GM12878 (cell line): ENCODE results near the gene M1AP. TPM values are rescaled to one million over a fixed set of nuclear protein-coding genes. Genes with fewer than 3 reads are reported as not detected.

Experiments used
- ATAC-seq: fragments of 200-7000 bp; cut with Tn5 transposase; 3 replicates; pipeline ENCODE4 v1.9.1; 2020; ENCODE audit warnings: mild to moderate bottlenecking, moderate library complexity
- BruUV-seq: library from RNA; stranded (reverse); fragments of 400-500 nt; replicated peaks from 2 replicates; lab custom pipeline; 2021; lab: Mats Ljungman, UMichigan
- CTCF ChIA-PET: fragments of 300-600 bp; sonication (Branson Sonifier 250); formaldehyde crosslinking; extraction: SDS; loops from one replicate; lab custom pipeline; 2021; ENCODE audit warnings: inconsistent platforms; lab: Yijun Ruan, JAX
- POLR2A ChIA-PET: fragments of 350-600 bp; formaldehyde crosslinking; extraction: SDS; loops from one replicate; lab custom pipeline; 2021; ENCODE audit warnings: inconsistent platforms; lab: Charles Lee
- RAD21 ChIA-PET: fragments of 300-600 bp; sonication (Branson Sonifier 250); formaldehyde crosslinking; loops from one replicate; lab custom pipeline; 2023; ENCODE audit warnings: antibody characterized with exemption; ENCODE audit not compliant: unreplicated experiment; lab: Charles Lee
- SMC1A ChIA-PET: fragments of 300-600 bp; sonication (Branson Sonifier 250); formaldehyde crosslinking; loops from one replicate; lab custom pipeline; 2023; ENCODE audit not compliant: unreplicated experiment, uncharacterized antibody; lab: Charles Lee
- DNase-seq: peaks from one replicate; pipeline ENCODE4 v3.0.0-alpha.2; 2011; ENCODE audit warnings: low read depth, low spot score
- FAIRE-seq: peaks from 3 replicates; lab custom pipeline; 2011; peaks lifted over from hg19 to GRCh38; lab: Jason Lieb, UNC
- H2AFZ ChIP-seq: 2 replicates; pipeline ENCODE4 v1.6.0; 2011; ENCODE audit warnings: low read depth, low read length, control low read depth; ENCODE audit not compliant: control insufficient read depth
- H3K27ac ChIP-seq: 2 replicates; pipeline ENCODE4 v1.5.1; 2011; ENCODE audit warnings: control low read depth; ENCODE audit not compliant: control insufficient read depth, insufficient read depth
- H3K27me3 ChIP-seq, 2 experiments: replicated peaks in 1 of 2; 2 replicates each; pipeline versions ENCODE4 v1.6.0 to v1.6.1; 2011; ENCODE audit warnings: low read length in 1 of 2; ENCODE audit not compliant: control insufficient read depth in 2 of 2, insufficient read depth in 2 of 2
- H3K36me3 ChIP-seq, 2 experiments: 2 replicates each; pipeline ENCODE4 v1.5.1; 2011; ENCODE audit warnings: low read length in 1 of 2; ENCODE audit not compliant: control insufficient read depth in 2 of 2, insufficient read depth in 2 of 2
- H3K4me1 ChIP-seq: 2 replicates; pipeline ENCODE4 v1.6.1; 2011; ENCODE audit warnings: mild to moderate bottlenecking, low read length, moderate library complexity, mixed read lengths; ENCODE audit not compliant: control insufficient read depth, insufficient read depth
- H3K4me2 ChIP-seq: 2 replicates; pipeline ENCODE4 v1.6.0; 2011; ENCODE audit warnings: control low read depth; ENCODE audit not compliant: control insufficient read depth, insufficient read depth
- H3K4me3 ChIP-seq: fragments of 200-600 bp; sonication (generic); 2 replicates; pipeline ENCODE4 v1.5.1; 2016
- H3K79me2 ChIP-seq: 2 replicates; pipeline ENCODE4 v1.6.0; 2011; ENCODE audit warnings: low read length; ENCODE audit not compliant: control insufficient read depth, insufficient read depth
- H3K9ac ChIP-seq: 2 replicates; pipeline ENCODE4 v1.8.0; 2011; ENCODE audit warnings: low read length, control low read depth, mixed read lengths; ENCODE audit not compliant: control insufficient read depth, insufficient read depth
- H3K9me3 ChIP-seq: replicated peaks from 3 replicates; pipeline ENCODE4 v1.5.1; 2011; ENCODE audit warnings: mild to moderate bottlenecking, low read length; ENCODE audit not compliant: control insufficient read depth, insufficient read depth
- H4K20me1 ChIP-seq: 2 replicates; pipeline ENCODE4 v1.6.0; 2011; ENCODE audit not compliant: control insufficient read depth, insufficient read depth
- CREM ChIP-seq: IDR thresholded peaks from 2 replicates; pipeline ENCODE4 v1.6.1; 2014; ENCODE audit warnings: antibody characterized with exemption, low read depth
- IKZF1 ChIP-seq: fragments of 450-650 bp; conservative IDR thresholded peaks from 2 replicates; pipeline ENCODE4 v1.6.1; 2017; ENCODE audit warnings: antibody characterized with exemption, mild to moderate bottlenecking
- IKZF2 ChIP-seq, 2 experiments: fragments of 450-650 bp; IDR thresholded peaks; 2 replicates each; pipeline ENCODE4 v1.6.1; 2017; ENCODE audit warnings: mild to moderate bottlenecking in 2 of 2, moderate library complexity in 2 of 2
- RAD21 ChIP-seq: IDR thresholded peaks from 2 replicates; pipeline ENCODE4 v1.6.1; 2011; ENCODE audit warnings: mild to moderate bottlenecking, low read depth, low read length, moderate library complexity; ENCODE audit not compliant: insufficient read depth
- SRF ChIP-seq, 2 experiments: IDR thresholded peaks; 2 replicates each; pipeline ENCODE4 v1.6.1; 2011; ENCODE audit warnings: low read depth in 2 of 2, low read length in 2 of 2, mild to moderate bottlenecking in 1 of 2, moderate library complexity in 1 of 2
- STAT3 ChIP-seq: IDR thresholded peaks from 2 replicates; pipeline ENCODE4 v1.6.1; 2011; ENCODE audit warnings: low read depth, low read length, improper control_type of control experiment
- ZBED1 ChIP-seq: IDR thresholded peaks from 2 replicates; pipeline ENCODE4 v1.6.1; 2016; ENCODE audit warnings: borderline replicate concordance
- ZSCAN29 ChIP-seq: fragments of 450-650 bp; IDR thresholded peaks from 2 replicates; pipeline ENCODE4 v1.6.1; 2017; ENCODE audit warnings: mild to moderate bottlenecking, moderate library complexity
- WGBS: methylation state at CpG from one replicate; pipeline ENCODE4 v1.1.6; 2016; ENCODE audit warnings: low lambda C conversion rate; ENCODE audit not compliant: insufficient replicate concordance, insufficient coverage; ENCODE audit errors: missing lambda C conversion rate; 5-methylcytosine and 5-hydroxymethylcytosine counted together
- in situ Hi-C: fragments of 300-500 bp; cut with MboI; formaldehyde crosslinking; loops from 9 replicates; pipeline ENCODE4 v1.14.3; 2018; ENCODE audit warnings: mixed read lengths
- intact Hi-C: fragments of 100-400 bp; cut with micrococcal nuclease; formaldehyde crosslinking; loops from one replicate; pipeline ENCODE4 v1.14.2; 2022; ENCODE audit not compliant: unreplicated experiment
- polyA plus RNA-seq, 11 experiments: library from polyadenylated mRNA; depleted of rRNA in 4 of 11; unstranded in 6 of 11; stranded (reverse) in 5 of 11; fragments of >200 nt; fragmentation: Nextera tagmentation in 4 of 11; fragmentation: Illumina TruSeq in 1 of 11; extraction: Ambion mirVana in 4 of 11; extraction: Trizol in 1 of 11; gene quantifications; 1 replicate in 1 of 11; 2 replicates in 10 of 11; pipeline versions ENCODE4 v1.2.1 to v1.2.3, GENCODE V29; 2011 to 2016; ENCODE audit warnings: inconsistent platforms in 2 of 11, missing spikeins in 2 of 11, low read depth in 1 of 11
- total RNA-seq, 4 experiments: library from RNA; depleted of rRNA in 3 of 4; stranded (reverse); fragments of >200 nt in 3 of 4; fragmentation: Illumina TruSeq in 1 of 4; extraction: Trizol in 1 of 4; gene quantifications; 2 replicates each; pipeline versions ENCODE4 v1.2.1 to v1.2.3, GENCODE V29; 2013 to 2021
- TF ChIP-seq, protein P1 (sequence below): fragments of 150-350 bp; IDR thresholded peaks from 2 replicates; pipeline ENCODE4 v1.6.1; 2016; ENCODE audit warnings: low read depth, low read length
- TF ChIP-seq, protein P2 (sequence below): IDR thresholded peaks from 2 replicates; pipeline ENCODE4 v1.6.1; 2012; ENCODE audit warnings: low read depth, low read length, improper control_type of control experiment
- TF ChIP-seq, protein P3 (sequence below): fragments of 450-650 bp; IDR thresholded peaks from 2 replicates; pipeline ENCODE4 v1.6.1; 2017; ENCODE audit warnings: mild to moderate bottlenecking

The M1AP gene
- total and polyA plus RNA-seq, 10 of the 15 experiments (the other 5 are each of a cell fraction or from before 2014, with no cell fraction given), result 0.04 to 0.32 (median 0.16) TPM; not detected in 4

GRCh38 chr2:74646834-74647482 is 1.2 kb downstream of the M1AP start (continued):
- no peak for TF ChIP-seq SRF (IDR thresholded peaks at IDR 0.05; ENCODE audit: low read depth in 2 of 2, low read length in 2 of 2)
- no peak for TF ChIP-seq ZBED1
- no peak for TF ChIP-seq IKZF1
- TF ChIP-seq IKZF2 (IDR thresholded peaks at IDR 0.05), result no peak
- TF ChIP-seq, protein P1, sequence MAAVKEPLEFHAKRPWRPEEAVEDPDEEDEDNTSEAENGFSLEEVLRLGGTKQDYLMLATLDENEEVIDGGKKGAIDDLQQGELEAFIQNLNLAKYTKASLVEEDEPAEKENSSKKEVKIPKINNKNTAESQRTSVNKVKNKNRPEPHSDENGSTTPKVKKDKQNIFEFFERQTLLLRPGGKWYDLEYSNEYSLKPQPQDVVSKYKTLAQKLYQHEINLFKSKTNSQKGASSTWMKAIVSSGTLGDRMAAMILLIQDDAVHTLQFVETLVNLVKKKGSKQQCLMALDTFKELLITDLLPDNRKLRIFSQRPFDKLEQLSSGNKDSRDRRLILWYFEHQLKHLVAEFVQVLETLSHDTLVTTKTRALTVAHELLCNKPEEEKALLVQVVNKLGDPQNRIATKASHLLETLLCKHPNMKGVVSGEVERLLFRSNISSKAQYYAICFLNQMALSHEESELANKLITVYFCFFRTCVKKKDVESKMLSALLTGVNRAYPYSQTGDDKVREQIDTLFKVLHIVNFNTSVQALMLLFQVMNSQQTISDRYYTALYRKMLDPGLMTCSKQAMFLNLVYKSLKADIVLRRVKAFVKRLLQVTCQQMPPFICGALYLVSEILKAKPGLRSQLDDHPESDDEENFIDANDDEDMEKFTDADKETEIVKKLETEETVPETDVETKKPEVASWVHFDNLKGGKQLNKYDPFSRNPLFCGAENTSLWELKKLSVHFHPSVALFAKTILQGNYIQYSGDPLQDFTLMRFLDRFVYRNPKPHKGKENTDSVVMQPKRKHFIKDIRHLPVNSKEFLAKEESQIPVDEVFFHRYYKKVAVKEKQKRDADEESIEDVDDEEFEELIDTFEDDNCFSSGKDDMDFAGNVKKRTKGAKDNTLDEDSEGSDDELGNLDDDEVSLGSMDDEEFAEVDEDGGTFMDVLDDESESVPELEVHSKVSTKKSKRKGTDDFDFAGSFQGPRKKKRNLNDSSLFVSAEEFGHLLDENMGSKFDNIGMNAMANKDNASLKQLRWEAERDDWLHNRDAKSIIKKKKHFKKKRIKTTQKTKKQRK, result no peak

- Histone ChIP-seq H3K79me2 (no peaks in the 10 kb centered on the region), H3K4me1 (no peaks in the 10 kb centered on the region), H3K36me3 (no peaks in the 10 kb centered on the region), H4K20me1 (no peaks in the 10 kb centered on the region), H2AFZ (no peak overlapping the region), H3K4me2 (no peak overlapping the region), H3K9me3 (no peaks in the 10 kb centered on the region; the same call in 2 of the 3 replicates), H3K9ac (no peak overlapping the region), H3K27ac (no peak overlapping the region), H3K27me3 (peaks cover 0 to 2% of the 10 kb centered on the region in 2 experiments; a peak in 1 of 4 replicates)
- FAIRE-seq, result no peak
- POLR2A ChIA-PET, result no interaction called here
- ATAC-seq, result no peak
- no TSS peak for BruUV-seq
- intact Hi-C loops, result no loop called here
- SMC1A ChIA-PET, result interaction anchor here (0.8 to 1.8 kb wide), 3 partner anchors 12 to 60 kb away, joined by 3 to 4 read pairs (median 4); no protein-coding TSS in a partner anchor
- CTCF ChIA-PET, result interaction anchor here (0.7 to 1.2 kb wide), 2 partner anchors 8 to 18 kb away, joined by 3 read pairs; no protein-coding TSS in a partner anchor
- in situ Hi-C loops, result no loop called here
- RAD21 ChIA-PET, result no interaction called here
- TF ChIP-seq ZSCAN29, result no peak
- TF ChIP-seq STAT3, result no peak
- TF ChIP-seq, protein P2, sequence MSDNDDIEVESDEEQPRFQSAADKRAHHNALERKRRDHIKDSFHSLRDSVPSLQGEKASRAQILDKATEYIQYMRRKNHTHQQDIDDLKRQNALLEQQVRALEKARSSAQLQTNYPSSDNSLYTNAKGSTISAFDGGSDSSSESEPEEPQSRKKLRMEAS, result no peak
- TF ChIP-seq, protein P3, sequence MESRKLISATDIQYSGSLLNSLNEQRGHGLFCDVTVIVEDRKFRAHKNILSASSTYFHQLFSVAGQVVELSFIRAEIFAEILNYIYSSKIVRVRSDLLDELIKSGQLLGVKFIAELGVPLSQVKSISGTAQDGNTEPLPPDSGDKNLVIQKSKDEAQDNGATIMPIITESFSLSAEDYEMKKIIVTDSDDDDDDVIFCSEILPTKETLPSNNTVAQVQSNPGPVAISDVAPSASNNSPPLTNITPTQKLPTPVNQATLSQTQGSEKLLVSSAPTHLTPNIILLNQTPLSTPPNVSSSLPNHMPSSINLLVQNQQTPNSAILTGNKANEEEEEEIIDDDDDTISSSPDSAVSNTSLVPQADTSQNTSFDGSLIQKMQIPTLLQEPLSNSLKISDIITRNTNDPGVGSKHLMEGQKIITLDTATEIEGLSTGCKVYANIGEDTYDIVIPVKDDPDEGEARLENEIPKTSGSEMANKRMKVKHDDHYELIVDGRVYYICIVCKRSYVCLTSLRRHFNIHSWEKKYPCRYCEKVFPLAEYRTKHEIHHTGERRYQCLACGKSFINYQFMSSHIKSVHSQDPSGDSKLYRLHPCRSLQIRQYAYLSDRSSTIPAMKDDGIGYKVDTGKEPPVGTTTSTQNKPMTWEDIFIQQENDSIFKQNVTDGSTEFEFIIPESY, result no peak
- TF ChIP-seq RAD21, result no peak
- TF ChIP-seq CREM, result no peak
- TF ChIP-seq, all 136 proteins: peak for 0
- DNase-seq, result no peak
- H3K4me3 ChIP-seq, result no peak overlapping the region
- WGBS, result 45% methylated on average over 2 of the region's 2 CpGs
Measured at GRCh38 chr2:74646201-74646600, 1.9 kb downstream of the M1AP start.
